ENCODE results near the gene TUFM. TPM values are rescaled to one million over a fixed set of nuclear protein-coding genes. Genes with fewer than 3 reads are reported as not detected.

TUFM gene
- total RNA-seq, 1 donor from 2014 or later = 122 TPM

- peaks cover 6% of the 10 kb centered on the region for H3K36me3 Mint-ChIP-seq
- DNase-seq (ENCODE audit: low spot score in 2 of 2, unreplicated experiment in 2 of 2) = no peak
- no peaks in the 10 kb centered on the region for H3K9me3 Mint-ChIP-seq
- no peak for TF ChIP-seq CTCF (IDR thresholded peaks at IDR 0.05; ENCODE audit: unreplicated experiment)
- no peak overlapping the region for H3K4me3 Mint-ChIP-seq
- H3K4me1 Mint-ChIP-seq = peaks cover 9% of the 10 kb centered on the region
- no peaks in the 10 kb centered on the region for H3K27me3 Mint-ChIP-seq (ENCODE audit: low read depth)
- no peak overlapping the region for H3K27ac Mint-ChIP-seq
Observed at GRCh38 chr16:28876019-28876659, 30.0 kb upstream of the TUFM start.

- peaks cover 9% of the 10 kb centered on the region for H3K36me3 Mint-ChIP-seq
- H3K27ac Mint-ChIP-seq = no peak overlapping the region
- no peak overlapping the region for H3K4me3 Mint-ChIP-seq
- H3K27me3 Mint-ChIP-seq (ENCODE audit: low read depth) = no peaks in the 10 kb centered on the region
- peaks cover 7% of the 10 kb centered on the region for H3K4me1 Mint-ChIP-seq
- no peak for DNase-seq (ENCODE audit: low spot score in 2 of 2, unreplicated experiment in 2 of 2)
- no peak for TF ChIP-seq CTCF (IDR thresholded peaks at IDR 0.05; ENCODE audit: unreplicated experiment)
- H3K9me3 Mint-ChIP-seq = no peaks in the 10 kb centered on the region
Observed at GRCh38 chr16:28875134-28876018, 29.2 kb upstream of the TUFM start.

- Mint-ChIP-seq H3K9me3 (no peaks in the 10 kb centered on the region), H3K36me3 (peaks cover 17% of the 10 kb centered on the region), H3K4me3 (no peak overlapping the region), H3K27me3 (ENCODE audit: low read depth) (no peaks in the 10 kb centered on the region), H3K4me1 (peaks cover 6% of the 10 kb centered on the region), H3K27ac (no peak overlapping the region)
- no peak for DNase-seq (ENCODE audit: low spot score in 2 of 2, unreplicated experiment in 2 of 2)
- no peak for TF ChIP-seq CTCF (IDR thresholded peaks at IDR 0.05; ENCODE audit: unreplicated experiment)
Observed at GRCh38 chr16:28874406-28874805, 28.3 kb upstream of the TUFM start.

GRCh38 chr16:28873543-28874201 is 27.5 kb upstream of the TUFM start:
- Mint-ChIP-seq H3K27me3 (ENCODE audit: low read depth) (no peaks in the 10 kb centered on the region), H3K9me3 (no peaks in the 10 kb centered on the region), H3K36me3 (peaks cover 18% of the 10 kb centered on the region), H3K4me3 (no peak overlapping the region), H3K4me1 (peaks cover 1% of the 10 kb centered on the region), H3K27ac (no peak overlapping the region)
- TF ChIP-seq CTCF (IDR thresholded peaks at IDR 0.05; ENCODE audit: unreplicated experiment) = peak; percentile 58
- no peak for DNase-seq (ENCODE audit: low spot score in 2 of 2, unreplicated experiment in 2 of 2)

GRCh38 chr16:28872952-28873351 is 26.8 kb upstream of the TUFM start:
- H3K9me3 Mint-ChIP-seq = no peaks in the 10 kb centered on the region
- H3K27me3 Mint-ChIP-seq (ENCODE audit: low read depth) = no peaks in the 10 kb centered on the region
- no peaks in the 10 kb centered on the region for H3K4me1 Mint-ChIP-seq
- peaks cover 18% of the 10 kb centered on the region for H3K36me3 Mint-ChIP-seq
- no peak overlapping the region for H3K27ac Mint-ChIP-seq
- H3K4me3 Mint-ChIP-seq = no peak overlapping the region
- TF ChIP-seq CTCF (IDR thresholded peaks at IDR 0.05; ENCODE audit: unreplicated experiment) = no peak
- DNase-seq (ENCODE audit: low spot score in 2 of 2, unreplicated experiment in 2 of 2) = no peak

Data from mesothelial cell of epicardium (in vitro differentiated cells).